ENCODE measurements around the gene DPAGT1. TPM values are rescaled to one million over a fixed set of nuclear protein-coding genes. Genes with fewer than 3 reads are reported as not detected.
A peak's percentile ranks its signal among the peaks of the same experiment; 100 is the strongest.

DPAGT1 gene
- total and polyA plus RNA-seq, 7 experiments from 2014 or later, result 21.9 to 63.9 (median 32.6) TPM

GRCh38 chr11:119114351-119114750 is 12.7 kb upstream of the DPAGT1 start:
- H3K4me3 ChIP-seq (ENCODE audit: low read length), result no peak overlapping the region
- peaks cover 5 to 37% of the 10 kb centered on the region in 2 donors for H3K4me1 ChIP-seq (ENCODE audit: control insufficient read depth in 2 of 2, insufficient read depth in 2 of 2, low read length in 2 of 2)
- H3K9me3 ChIP-seq (ENCODE audit: control insufficient read depth in 2 of 3, low read length in 3 of 3), result no peaks in the 10 kb centered on the region
- Mint-ChIP-seq H3K27me3 (no peaks in the 10 kb centered on the region), H3K9me3 (no peaks in the 10 kb centered on the region), H3K36me3 (peaks cover 12 to 57% (median 26%) of the 10 kb centered on the region in 5 donors), H3K4me1 (peaks cover 40 to 69% (median 51%) of the 10 kb centered on the region in 7 donors), H3K27ac (peak overlapping the region in 8 of 9 donors; percentile 14 to 98 (median 80)), H3K4me3 (peak overlapping the region in 2 of 10 donors; percentile 6 to 81)
- no peaks in the 10 kb centered on the region for H3K27me3 ChIP-seq (ENCODE audit: control insufficient read depth in 2 of 2, insufficient read depth in 2 of 2, low read length in 2 of 2)
- ATAC-seq, result no peak
- peak overlapping the region; percentile 81 for H3K27ac ChIP-seq (ENCODE audit: low read depth, low read length)
- H3K36me3 ChIP-seq (ENCODE audit: control insufficient read depth in 2 of 3, insufficient read depth in 3 of 3, low read length in 3 of 3), result peaks cover 9 to 58% (median 21%) of the 10 kb centered on the region in 3 experiments
- ChIA-PET CTCF (no interaction called here), POLR2A (interaction anchor here (0.7 to 16.1 kb wide), 3 partner anchors 14 to 89 kb away, joined by 3 to 435 read pairs (median 3); partner anchors contain the start of genes C2CD2L and DPAGT1)
- DNase-seq, result no peak
- intact Hi-C loops (cut with micrococcal nuclease), result no loop called here

GRCh38 chr11:119113716-119114115 is 12.1 kb upstream of the DPAGT1 start:
- peak overlapping the region in 8 of 9 donors; percentile 36 to 97 (median 74) for H3K27ac Mint-ChIP-seq
- no peak for ATAC-seq
- no peak for DNase-seq
- Histone ChIP-seq H3K27ac (ENCODE audit: low read depth, low read length) (peak overlapping the region; percentile 81), H3K27me3 (ENCODE audit: control insufficient read depth in 2 of 2, insufficient read depth in 2 of 2, low read length in 2 of 2) (no peaks in the 10 kb centered on the region), H3K36me3 (ENCODE audit: control insufficient read depth in 2 of 3, insufficient read depth in 3 of 3, low read length in 3 of 3) (peaks cover 9 to 58% (median 21%) of the 10 kb centered on the region in 3 experiments), H3K4me3 (ENCODE audit: low read length) (no peak overlapping the region), H3K4me1 (ENCODE audit: control insufficient read depth in 2 of 2, insufficient read depth in 2 of 2, low read length in 2 of 2) (peaks cover 12 to 43% of the 10 kb centered on the region in 2 donors), H3K9me3 (ENCODE audit: control insufficient read depth in 2 of 3, low read length in 3 of 3) (no peaks in the 10 kb centered on the region)
- H3K27me3 Mint-ChIP-seq, result no peaks in the 10 kb centered on the region
- peaks cover 12 to 63% (median 26%) of the 10 kb centered on the region in 5 donors for H3K36me3 Mint-ChIP-seq
- H3K4me1 Mint-ChIP-seq, result peaks cover 45 to 75% (median 57%) of the 10 kb centered on the region in 7 donors
- POLR2A ChIA-PET, result interaction anchor here (16.1 kb wide), 1 partner anchor 13 kb away, joined by 435 read pairs; the partner anchor contains the start of genes C2CD2L and DPAGT1
- intact Hi-C loops (cut with micrococcal nuclease), result no loop called here
- peak overlapping the region in 3 of 10 donors; percentile 6 to 38 (median 16) for H3K4me3 Mint-ChIP-seq
- no peaks in the 10 kb centered on the region for H3K9me3 Mint-ChIP-seq
- CTCF ChIA-PET, result no interaction called here

- POLR2A ChIA-PET, result interaction anchor here (1.6 to 16.1 kb wide), 2 partner anchors 9 to 12 kb away, joined by 13 to 435 read pairs; partner anchors contain the start of genes C2CD2L, DPAGT1 and HINFP
- Histone ChIP-seq H3K27ac (ENCODE audit: low read depth, low read length) (peak overlapping the region; percentile 5), H3K4me1 (ENCODE audit: control insufficient read depth in 2 of 2, insufficient read depth in 2 of 2, low read length in 2 of 2) (peaks cover 13 to 45% of the 10 kb centered on the region in 2 donors), H3K36me3 (ENCODE audit: control insufficient read depth in 2 of 3, insufficient read depth in 3 of 3, low read length in 3 of 3) (peaks cover 9 to 55% (median 21%) of the 10 kb centered on the region in 3 experiments), H3K9me3 (ENCODE audit: control insufficient read depth in 2 of 3, low read length in 3 of 3) (no peaks in the 10 kb centered on the region), H3K27me3 (ENCODE audit: control insufficient read depth in 2 of 2, insufficient read depth in 2 of 2, low read length in 2 of 2) (no peaks in the 10 kb centered on the region), H3K4me3 (ENCODE audit: low read length) (no peak overlapping the region)
- no peak for DNase-seq
- ATAC-seq, result no peak
- CTCF ChIA-PET, result interaction anchor here (1.5 kb wide), 1 partner anchor 10 kb away, joined by 7 read pairs; the partner anchor contains the start of gene DPAGT1
- H3K9me3 Mint-ChIP-seq, result no peaks in the 10 kb centered on the region
- H3K4me1 Mint-ChIP-seq, result peaks cover 49 to 79% (median 64%) of the 10 kb centered on the region in 7 donors
- intact Hi-C loops (cut with micrococcal nuclease), result no loop called here
- H3K27me3 Mint-ChIP-seq, result no peaks in the 10 kb centered on the region
- H3K4me3 Mint-ChIP-seq, result no peak overlapping the region
- peak overlapping the region; percentile 67 to 87 (median 74) for H3K27ac Mint-ChIP-seq
- H3K36me3 Mint-ChIP-seq, result peaks cover 12 to 60% (median 26%) of the 10 kb centered on the region in 5 donors
Observed at GRCh38 chr11:119112314-119113020, 10.8 kb upstream of the DPAGT1 start.

GRCh38 chr11:119111361-119111925 is 9.8 kb upstream of the DPAGT1 start:
- intact Hi-C loops (cut with micrococcal nuclease), result no loop called here
- peak overlapping the region in 8 of 9 donors; percentile 31 to 85 (median 60) for H3K27ac Mint-ChIP-seq
- peaks cover 50 to 75% (median 59%) of the 10 kb centered on the region in 7 donors for H3K4me1 Mint-ChIP-seq
- ChIA-PET POLR2A (interaction anchor here (1.6 to 16.1 kb wide), 3 partner anchors 10 to 44 kb away, joined by 7 to 435 read pairs (median 13); partner anchors contain the start of genes C2CD2L, DPAGT1, HINFP and VPS11), CTCF (interaction anchor here (1.5 kb wide), 1 partner anchor 9 kb away, joined by 7 read pairs; the partner anchor contains the start of gene DPAGT1)
- H3K9me3 Mint-ChIP-seq, result no peaks in the 10 kb centered on the region
- peak overlapping the region; percentile 18 for H3K27ac ChIP-seq (ENCODE audit: low read depth, low read length)
- H3K27me3 Mint-ChIP-seq, result no peaks in the 10 kb centered on the region
- H3K36me3 ChIP-seq (ENCODE audit: control insufficient read depth in 2 of 3, insufficient read depth in 3 of 3, low read length in 3 of 3), result peaks cover 9 to 53% (median 21%) of the 10 kb centered on the region in 3 experiments
- H3K4me1 ChIP-seq (ENCODE audit: control insufficient read depth in 2 of 2, insufficient read depth in 2 of 2, low read length in 2 of 2), result peaks cover 18 to 44% of the 10 kb centered on the region in 2 donors
- DNase-seq (no peak), ATAC-seq (no peak)
- H3K9me3 ChIP-seq (ENCODE audit: control insufficient read depth in 2 of 3, low read length in 3 of 3), result no peaks in the 10 kb centered on the region
- H3K4me3 ChIP-seq (ENCODE audit: low read length), result no peak overlapping the region
- no peaks in the 10 kb centered on the region for H3K27me3 ChIP-seq (ENCODE audit: control insufficient read depth in 2 of 2, insufficient read depth in 2 of 2, low read length in 2 of 2)
- no peak overlapping the region for H3K4me3 Mint-ChIP-seq
- peaks cover 12 to 51% (median 25%) of the 10 kb centered on the region in 5 donors for H3K36me3 Mint-ChIP-seq

GRCh38 chr11:119110439-119110838 is 8.8 kb upstream of the DPAGT1 start:
- CTCF ChIA-PET, result interaction anchor here (1.4 kb wide), 1 partner anchor 212 kb away, joined by 3 read pairs; no protein-coding TSS in a partner anchor
- POLR2A ChIA-PET, result interaction anchor here (1.8 to 20.2 kb wide), 4 partner anchors 6 to 43 kb away, joined by 6 to 435 read pairs (median 221); partner anchors contain the start of genes C2CD2L, DPAGT1, HINFP and HMBS
- peaks cover 11 to 45% (median 24%) of the 10 kb centered on the region in 5 donors for H3K36me3 Mint-ChIP-seq
- H3K27ac ChIP-seq (ENCODE audit: low read depth, low read length), result peak overlapping the region; percentile 93
- no peaks in the 10 kb centered on the region for H3K27me3 Mint-ChIP-seq
- peaks cover 48 to 75% (median 59%) of the 10 kb centered on the region in 7 donors for H3K4me1 Mint-ChIP-seq
- H3K27ac Mint-ChIP-seq, result peak overlapping the region; percentile 38 to 88 (median 80)
- H3K4me1 ChIP-seq (ENCODE audit: control insufficient read depth in 2 of 2, insufficient read depth in 2 of 2, low read length in 2 of 2), result peaks cover 20 to 39% of the 10 kb centered on the region in 2 donors
- no peak for ATAC-seq
- intact Hi-C loops (cut with micrococcal nuclease), result no loop called here
- H3K9me3 ChIP-seq (ENCODE audit: control insufficient read depth in 2 of 3, low read length in 3 of 3), result no peaks in the 10 kb centered on the region
- no peaks in the 10 kb centered on the region for H3K27me3 ChIP-seq (ENCODE audit: control insufficient read depth in 2 of 2, insufficient read depth in 2 of 2, low read length in 2 of 2)
- peaks cover 9 to 53% (median 21%) of the 10 kb centered on the region in 3 experiments for H3K36me3 ChIP-seq (ENCODE audit: control insufficient read depth in 2 of 3, insufficient read depth in 3 of 3, low read length in 3 of 3)
- DNase-seq, result no peak
- no peak overlapping the region for H3K4me3 ChIP-seq (ENCODE audit: low read length)
- H3K9me3 Mint-ChIP-seq, result no peaks in the 10 kb centered on the region
- peak overlapping the region in 7 of 10 donors; percentile 5 to 96 (median 32) for H3K4me3 Mint-ChIP-seq

- Histone ChIP-seq H3K4me1 (ENCODE audit: control insufficient read depth in 2 of 2, insufficient read depth in 2 of 2, low read length in 2 of 2) (peaks cover 20 to 33% of the 10 kb centered on the region in 2 donors), H3K27me3 (ENCODE audit: control insufficient read depth in 2 of 2, insufficient read depth in 2 of 2, low read length in 2 of 2) (no peaks in the 10 kb centered on the region), H3K9me3 (ENCODE audit: control insufficient read depth in 2 of 3, low read length in 3 of 3) (no peaks in the 10 kb centered on the region), H3K4me3 (ENCODE audit: low read length) (no peak overlapping the region), H3K27ac (ENCODE audit: low read depth, low read length) (peak overlapping the region; percentile 93), H3K36me3 (ENCODE audit: control insufficient read depth in 2 of 3, insufficient read depth in 3 of 3, low read length in 3 of 3) (peaks cover 9 to 53% (median 21%) of the 10 kb centered on the region in 3 experiments)
- Mint-ChIP-seq H3K27ac (peak overlapping the region; percentile 31 to 91 (median 85)), H3K27me3 (no peaks in the 10 kb centered on the region), H3K4me3 (peak overlapping the region in 9 of 10 donors; percentile 83 to 98 (median 92)), H3K36me3 (peaks cover 7 to 41% (median 19%) of the 10 kb centered on the region in 5 donors), H3K4me1 (peaks cover 47 to 70% (median 55%) of the 10 kb centered on the region in 7 donors), H3K9me3 (no peaks in the 10 kb centered on the region)
- no peak for DNase-seq
- POLR2A ChIA-PET, result interaction anchor here (0.6 to 20.2 kb wide), 11 partner anchors 6 to 224 kb away, joined by 3 to 435 read pairs (median 6); partner anchors contain the start of genes C2CD2L, CBL, CENATAC and DPAGT1
- intact Hi-C loops (cut with micrococcal nuclease), result loop anchor here in 1 of 2 donors (5.0 kb wide), 2 partner anchors 57 to 152 kb away; partner anchors contain the start of gene NLRX1
- no peak for ATAC-seq
- CTCF ChIA-PET, result interaction anchor here (0.8 to 1.4 kb wide), 3 partner anchors 11 to 212 kb away, joined by 3 to 4 read pairs (median 3); partner anchors contain the start of genes CBL and HINFP
Observed at GRCh38 chr11:119109843-119110242, 8.2 kb upstream of the DPAGT1 start.

All from naive thymus-derived CD4-positive, alpha-beta T cell (primary cell).